ENCODE data around the gene TNC. TPM values are rescaled to one million over a fixed set of nuclear protein-coding genes. Genes with fewer than 3 reads are reported as not detected.

The TNC gene
- total and polyA plus RNA-seq, 10 of the 15 experiments (the other 5 are each of a cell fraction or from before 2014, with no cell fraction given), result 0.05 to 4.2 (median 0.14) TPM

DNA sequence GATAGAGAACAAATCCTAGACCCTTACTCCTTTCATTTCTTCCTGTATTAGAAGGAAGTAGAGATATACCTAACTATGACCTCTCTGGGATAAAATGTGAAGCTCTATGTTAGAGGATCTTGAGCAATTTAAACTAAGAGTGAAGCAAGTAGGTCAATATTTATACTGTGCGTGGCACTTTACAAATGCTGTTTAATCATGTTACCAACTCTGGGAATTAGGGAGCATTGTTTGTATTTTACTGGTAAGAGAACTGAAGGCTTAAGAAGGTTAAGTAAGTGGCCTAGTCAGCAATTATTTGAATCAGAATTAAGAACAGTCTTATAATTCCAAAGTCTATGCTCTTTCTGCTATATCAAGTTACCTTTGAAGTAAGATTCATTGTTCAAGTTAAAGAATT lies 12.0 kb downstream of the TNC start (continued):
- TF ChIP-seq, protein P1, sequence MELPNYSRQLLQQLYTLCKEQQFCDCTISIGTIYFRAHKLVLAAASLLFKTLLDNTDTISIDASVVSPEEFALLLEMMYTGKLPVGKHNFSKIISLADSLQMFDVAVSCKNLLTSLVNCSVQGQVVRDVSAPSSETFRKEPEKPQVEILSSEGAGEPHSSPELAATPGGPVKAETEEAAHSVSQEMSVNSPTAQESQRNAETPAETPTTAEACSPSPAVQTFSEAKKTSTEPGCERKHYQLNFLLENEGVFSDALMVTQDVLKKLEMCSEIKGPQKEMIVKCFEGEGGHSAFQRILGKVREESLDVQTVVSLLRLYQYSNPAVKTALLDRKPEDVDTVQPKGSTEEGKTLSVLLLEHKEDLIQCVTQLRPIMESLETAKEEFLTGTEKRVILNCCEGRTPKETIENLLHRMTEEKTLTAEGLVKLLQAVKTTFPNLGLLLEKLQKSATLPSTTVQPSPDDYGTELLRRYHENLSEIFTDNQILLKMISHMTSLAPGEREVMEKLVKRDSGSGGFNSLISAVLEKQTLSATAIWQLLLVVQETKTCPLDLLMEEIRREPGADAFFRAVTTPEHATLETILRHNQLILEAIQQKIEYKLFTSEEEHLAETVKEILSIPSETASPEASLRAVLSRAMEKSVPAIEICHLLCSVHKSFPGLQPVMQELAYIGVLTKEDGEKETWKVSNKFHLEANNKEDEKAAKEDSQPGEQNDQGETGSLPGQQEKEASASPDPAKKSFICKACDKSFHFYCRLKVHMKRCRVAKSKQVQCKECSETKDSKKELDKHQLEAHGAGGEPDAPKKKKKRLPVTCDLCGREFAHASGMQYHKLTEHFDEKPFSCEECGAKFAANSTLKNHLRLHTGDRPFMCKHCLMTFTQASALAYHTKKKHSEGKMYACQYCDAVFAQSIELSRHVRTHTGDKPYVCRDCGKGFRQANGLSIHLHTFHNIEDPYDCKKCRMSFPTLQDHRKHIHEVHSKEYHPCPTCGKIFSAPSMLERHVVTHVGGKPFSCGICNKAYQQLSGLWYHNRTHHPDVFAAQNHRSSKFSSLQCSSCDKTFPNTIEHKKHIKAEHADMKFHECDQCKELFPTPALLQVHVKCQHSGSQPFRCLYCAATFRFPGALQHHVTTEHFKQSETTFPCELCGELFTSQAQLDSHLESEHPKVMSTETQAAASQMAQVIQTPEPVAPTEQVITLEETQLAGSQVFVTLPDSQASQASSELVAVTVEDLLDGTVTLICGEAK (IDR thresholded peaks at IDR 0.05; ENCODE audit: borderline replicate concordance), result no peak

DNA sequence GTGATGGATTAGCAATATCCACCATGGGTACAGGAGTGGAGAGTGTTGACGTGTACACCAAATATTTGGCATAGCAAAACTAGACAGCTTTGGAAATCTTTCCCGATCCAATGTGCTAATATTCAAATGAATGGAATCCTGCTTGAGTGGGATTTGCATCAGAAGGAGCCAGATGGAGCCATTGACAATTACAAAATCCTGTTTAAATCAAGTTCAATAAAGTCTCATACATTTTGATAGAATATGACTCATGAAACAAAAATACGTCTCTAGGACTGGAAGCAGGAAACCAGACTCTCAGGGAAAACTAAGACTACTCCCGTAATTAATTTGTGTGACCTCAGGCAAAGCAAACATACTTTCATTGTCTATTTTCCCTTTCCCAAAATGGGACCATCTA lies 13.0 kb downstream of the TNC start:
- POLR2A ChIA-PET, result no interaction called here
- BruUV-seq (replicated peaks), result no TSS peak
- no peaks in the 10 kb centered on the region for H3K36me3 ChIP-seq (ENCODE audit: control insufficient read depth in 2 of 2, insufficient read depth in 2 of 2, low read length in 1 of 2)
- FAIRE-seq (no peak), DNase-seq (ENCODE audit: low read depth, low spot score) (no peak), ATAC-seq (no peak)
- H4K20me1 ChIP-seq (ENCODE audit: control insufficient read depth, insufficient read depth), result no peaks in the 10 kb centered on the region
- H3K4me1 ChIP-seq (ENCODE audit: control insufficient read depth, insufficient read depth, low read length), result no peaks in the 10 kb centered on the region
- no peaks in the 10 kb centered on the region; a peak in 1 of 4 replicates for H3K27me3 ChIP-seq (replicated peaks in 1 of 2; ENCODE audit: control insufficient read depth in 2 of 2, insufficient read depth in 2 of 2, low read length in 1 of 2)
- no peak overlapping the region for H2AFZ ChIP-seq (ENCODE audit: control insufficient read depth, low read depth, low read length)
- RAD21 ChIA-PET (ENCODE audit: unreplicated experiment), result no interaction called here
- H3K9me3 ChIP-seq (replicated peaks; ENCODE audit: control insufficient read depth, insufficient read depth, low read length), result no peaks in the 10 kb centered on the region
- no peak for TF ChIP-seq MYB (IDR thresholded peaks at IDR 0.05; ENCODE audit: borderline replicate concordance, low read depth, low read length)
- in situ Hi-C loops (cut with MboI), result no loop called here
- SMC1A ChIA-PET (ENCODE audit: uncharacterized antibody, unreplicated experiment), result interaction anchor here (0.9 to 1.4 kb wide), 2 partner anchors 38 to 441 kb away, joined by 3 read pairs; no protein-coding TSS in a partner anchor
- no peak overlapping the region for H3K9ac ChIP-seq (ENCODE audit: control insufficient read depth, insufficient read depth, low read length)
- H3K4me3 ChIP-seq, result no peak overlapping the region
- CTCF ChIA-PET, result no interaction called here
- intact Hi-C loops (cut with micrococcal nuclease; ENCODE audit: unreplicated experiment), result no loop called here
- 40% methylated on average over 4 of the region's 4 CpGs for WGBS (ENCODE audit: insufficient coverage, insufficient replicate concordance, low lambda C conversion rate, missing lambda C conversion rate)
- H3K4me2 ChIP-seq (ENCODE audit: control insufficient read depth, insufficient read depth), result no peak overlapping the region
- no peak overlapping the region for H3K27ac ChIP-seq (ENCODE audit: control insufficient read depth, insufficient read depth)
- H3K79me2 ChIP-seq (ENCODE audit: control insufficient read depth, insufficient read depth, low read length), result no peaks in the 10 kb centered on the region
